Measurements from ENCODE around the gene MSANTD4.
"Not testable (repeated sequence)": the region's sequence is repeated elsewhere in the genome, so short reads cannot be mapped to it uniquely, and the experiment has no call there.

Gene MSANTD4

GRCh38 chr11:106014620-106015019 is 7.4 kb downstream of the MSANTD4 start:
- peaks cover 12% of the 10 kb centered on the region for H3K36me3 ChIP-seq (ENCODE audit: control insufficient read depth, insufficient read depth, low read length)
- 93 to 98% methylated on average over 1 to 2 of the region's 2 CpGs for WGBS, 2 experiments
- no peaks in the 10 kb centered on the region for H3K9me3 ChIP-seq (ENCODE audit: control insufficient read depth, low read length)
- no peak overlapping the region for H3K27ac ChIP-seq (ENCODE audit: insufficient read depth, low read depth, low read length, poor library complexity, severe bottlenecking)
- no peak overlapping the region for H3K4me3 ChIP-seq (ENCODE audit: insufficient read depth, low read depth, low read length)
- H3K27me3 ChIP-seq (ENCODE audit: control insufficient read depth, insufficient read depth, low read length, poor library complexity, severe bottlenecking), result no peaks in the 10 kb centered on the region
- H3K4me1 ChIP-seq (ENCODE audit: control insufficient read depth, insufficient read depth, low read length), result peaks cover 19% of the 10 kb centered on the region

- H3K27me3 ChIP-seq (ENCODE audit: control insufficient read depth, insufficient read depth, low read length, poor library complexity, severe bottlenecking), result no peaks in the 10 kb centered on the region
- no peaks in the 10 kb centered on the region for H3K9me3 ChIP-seq (ENCODE audit: control insufficient read depth, low read length)
- H3K4me3 ChIP-seq (ENCODE audit: insufficient read depth, low read depth, low read length), result no peak overlapping the region
- WGBS, 2 experiments, result 97 to 99% methylated on average over 2 of the region's 2 CpGs
- H3K4me1 ChIP-seq (ENCODE audit: control insufficient read depth, insufficient read depth, low read length), result peaks cover 19% of the 10 kb centered on the region
- no peak overlapping the region for H3K27ac ChIP-seq (ENCODE audit: insufficient read depth, low read depth, low read length, poor library complexity, severe bottlenecking)
- H3K36me3 ChIP-seq (ENCODE audit: control insufficient read depth, insufficient read depth, low read length), result peaks cover 17% of the 10 kb centered on the region
These were observed 8.0 kb downstream of the MSANTD4 start for GRCh38 chr11:106014035-106014434.

GRCh38 chr11:106012744-106013143 is 9.3 kb downstream of the MSANTD4 start:
- Histone ChIP-seq H3K9me3 (ENCODE audit: control insufficient read depth, low read length) (no peaks in the 10 kb centered on the region), H3K36me3 (ENCODE audit: control insufficient read depth, insufficient read depth, low read length) (peaks cover 25% of the 10 kb centered on the region), H3K4me3 (ENCODE audit: insufficient read depth, low read depth, low read length) (no peak overlapping the region), H3K4me1 (ENCODE audit: control insufficient read depth, insufficient read depth, low read length) (peaks cover 19% of the 10 kb centered on the region), H3K27ac (ENCODE audit: insufficient read depth, low read depth, low read length, poor library complexity, severe bottlenecking) (peak overlapping the region; percentile 1), H3K27me3 (ENCODE audit: control insufficient read depth, insufficient read depth, low read length, poor library complexity, severe bottlenecking) (no peaks in the 10 kb centered on the region)
- WGBS, 2 experiments, result 91 to 92% methylated on average over 2 to 3 of the region's 3 CpGs

- no peak overlapping the region for H3K27ac ChIP-seq (ENCODE audit: insufficient read depth, low read depth, low read length, poor library complexity, severe bottlenecking)
- no peaks in the 10 kb centered on the region for H3K9me3 ChIP-seq (ENCODE audit: control insufficient read depth, low read length)
- 88 to 94% methylated on average over 1 to 2 of the region's 2 CpGs for WGBS, 2 experiments
- no peak overlapping the region for H3K4me3 ChIP-seq (ENCODE audit: insufficient read depth, low read depth, low read length)
- no peaks in the 10 kb centered on the region for H3K27me3 ChIP-seq (ENCODE audit: control insufficient read depth, insufficient read depth, low read length, poor library complexity, severe bottlenecking)
- peaks cover 19% of the 10 kb centered on the region for H3K4me1 ChIP-seq (ENCODE audit: control insufficient read depth, insufficient read depth, low read length)
- peaks cover 34% of the 10 kb centered on the region for H3K36me3 ChIP-seq (ENCODE audit: control insufficient read depth, insufficient read depth, low read length)
These were observed 10.6 kb downstream of the MSANTD4 start for GRCh38 chr11:106011481-106011880.

- H3K4me1 ChIP-seq (ENCODE audit: control insufficient read depth, insufficient read depth, low read length); H3K27me3 ChIP-seq (ENCODE audit: control insufficient read depth, insufficient read depth, low read length, poor library complexity, severe bottlenecking); H3K27ac ChIP-seq (ENCODE audit: insufficient read depth, low read depth, low read length, poor library complexity, severe bottlenecking); H3K4me3 ChIP-seq (ENCODE audit: insufficient read depth, low read depth, low read length); H3K9me3 ChIP-seq (ENCODE audit: control insufficient read depth, low read length): not testable (repeated sequence)
- peaks cover 17% of the 10 kb centered on the region for H3K36me3 ChIP-seq (ENCODE audit: control insufficient read depth, insufficient read depth, low read length)
- 92 to 96% methylated on average over 3 to 4 of the region's 4 CpGs for WGBS, 2 experiments
These were observed 18.9 kb downstream of the MSANTD4 start for GRCh38 chr11:106003094-106003493.

GRCh38 chr11:106001304-106002012 is 20.6 kb downstream of the MSANTD4 start:
- H3K36me3 ChIP-seq (ENCODE audit: control insufficient read depth, insufficient read depth, low read length), result peaks cover 8% of the 10 kb centered on the region
- 91 to 99% methylated on average over 4 of the region's 4 CpGs for WGBS, 2 experiments
- H3K4me1 ChIP-seq (ENCODE audit: control insufficient read depth, insufficient read depth, low read length), result no peaks in the 10 kb centered on the region
- no peak overlapping the region for H3K4me3 ChIP-seq (ENCODE audit: insufficient read depth, low read depth, low read length)
- no peaks in the 10 kb centered on the region for H3K9me3 ChIP-seq (ENCODE audit: control insufficient read depth, low read length)
- no peaks in the 10 kb centered on the region for H3K27me3 ChIP-seq (ENCODE audit: control insufficient read depth, insufficient read depth, low read length, poor library complexity, severe bottlenecking)
- no peak overlapping the region for H3K27ac ChIP-seq (ENCODE audit: insufficient read depth, low read depth, low read length, poor library complexity, severe bottlenecking)

GRCh38 chr11:105991888-105992287 is 30.2 kb downstream of the MSANTD4 start:
- Histone ChIP-seq H3K4me1 (ENCODE audit: control insufficient read depth, insufficient read depth, low read length) (no peaks in the 10 kb centered on the region), H3K36me3 (ENCODE audit: control insufficient read depth, insufficient read depth, low read length) (no peaks in the 10 kb centered on the region), H3K4me3 (ENCODE audit: insufficient read depth, low read depth, low read length) (no peak overlapping the region), H3K27me3 (ENCODE audit: control insufficient read depth, insufficient read depth, low read length, poor library complexity, severe bottlenecking) (no peaks in the 10 kb centered on the region), H3K27ac (ENCODE audit: insufficient read depth, low read depth, low read length, poor library complexity, severe bottlenecking) (no peak overlapping the region), H3K9me3 (ENCODE audit: control insufficient read depth, low read length) (no peaks in the 10 kb centered on the region)
- WGBS, 2 experiments, result 96 to 99% methylated on average over 3 to 4 of the region's 4 CpGs

GRCh38 chr11:105989124-105989523 is 32.9 kb downstream of the MSANTD4 start:
- 100% methylated on average over 1 of the region's 2 CpGs; no CpG with 5 or more reads in 1 of the 2 experiments for WGBS, 2 experiments
- Histone ChIP-seq H3K9me3 (ENCODE audit: control insufficient read depth, low read length) (no peaks in the 10 kb centered on the region), H3K36me3 (ENCODE audit: control insufficient read depth, insufficient read depth, low read length) (no peaks in the 10 kb centered on the region), H3K4me1 (ENCODE audit: control insufficient read depth, insufficient read depth, low read length) (no peaks in the 10 kb centered on the region), H3K27ac (ENCODE audit: insufficient read depth, low read depth, low read length, poor library complexity, severe bottlenecking) (no peak overlapping the region), H3K4me3 (ENCODE audit: insufficient read depth, low read depth, low read length) (no peak overlapping the region), H3K27me3 (ENCODE audit: control insufficient read depth, insufficient read depth, low read length, poor library complexity, severe bottlenecking) (no peaks in the 10 kb centered on the region)

GRCh38 chr11:105988197-105988596 is 33.8 kb downstream of the MSANTD4 start:
- Histone ChIP-seq H3K27ac (ENCODE audit: insufficient read depth, low read depth, low read length, poor library complexity, severe bottlenecking) (no peak overlapping the region), H3K4me1 (ENCODE audit: control insufficient read depth, insufficient read depth, low read length) (no peaks in the 10 kb centered on the region), H3K27me3 (ENCODE audit: control insufficient read depth, insufficient read depth, low read length, poor library complexity, severe bottlenecking) (no peaks in the 10 kb centered on the region), H3K4me3 (ENCODE audit: insufficient read depth, low read depth, low read length) (no peak overlapping the region), H3K36me3 (ENCODE audit: control insufficient read depth, insufficient read depth, low read length) (no peaks in the 10 kb centered on the region), H3K9me3 (ENCODE audit: control insufficient read depth, low read length) (no peaks in the 10 kb centered on the region)
- WGBS, 2 experiments, result 97% methylated on average over 2 of the region's 3 CpGs

GRCh38 chr11:105986554-105986953 is 35.5 kb downstream of the MSANTD4 start:
- H3K27ac ChIP-seq (ENCODE audit: insufficient read depth, low read depth, low read length, poor library complexity, severe bottlenecking), result no peak overlapping the region
- no peaks in the 10 kb centered on the region for H3K27me3 ChIP-seq (ENCODE audit: control insufficient read depth, insufficient read depth, low read length, poor library complexity, severe bottlenecking)
- 87 to 98% methylated on average over 2 of the region's 2 CpGs for WGBS, 2 experiments
- H3K4me3 ChIP-seq (ENCODE audit: insufficient read depth, low read depth, low read length), result no peak overlapping the region
- H3K9me3 ChIP-seq (ENCODE audit: control insufficient read depth, low read length), result no peaks in the 10 kb centered on the region
- H3K4me1 ChIP-seq (ENCODE audit: control insufficient read depth, insufficient read depth, low read length), result no peaks in the 10 kb centered on the region
- no peaks in the 10 kb centered on the region for H3K36me3 ChIP-seq (ENCODE audit: control insufficient read depth, insufficient read depth, low read length)
